ENCODE results near the gene PRSS23.
A peak's percentile ranks its signal among the peaks of the same experiment; 100 is the strongest.
"Not testable (repeated sequence)": the region's sequence is repeated elsewhere in the genome, so short reads cannot be mapped to it uniquely, and the experiment has no call there.

The PRSS23 gene, protein sequence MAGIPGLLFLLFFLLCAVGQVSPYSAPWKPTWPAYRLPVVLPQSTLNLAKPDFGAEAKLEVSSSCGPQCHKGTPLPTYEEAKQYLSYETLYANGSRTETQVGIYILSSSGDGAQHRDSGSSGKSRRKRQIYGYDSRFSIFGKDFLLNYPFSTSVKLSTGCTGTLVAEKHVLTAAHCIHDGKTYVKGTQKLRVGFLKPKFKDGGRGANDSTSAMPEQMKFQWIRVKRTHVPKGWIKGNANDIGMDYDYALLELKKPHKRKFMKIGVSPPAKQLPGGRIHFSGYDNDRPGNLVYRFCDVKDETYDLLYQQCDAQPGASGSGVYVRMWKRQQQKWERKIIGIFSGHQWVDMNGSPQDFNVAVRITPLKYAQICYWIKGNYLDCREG

DNA sequence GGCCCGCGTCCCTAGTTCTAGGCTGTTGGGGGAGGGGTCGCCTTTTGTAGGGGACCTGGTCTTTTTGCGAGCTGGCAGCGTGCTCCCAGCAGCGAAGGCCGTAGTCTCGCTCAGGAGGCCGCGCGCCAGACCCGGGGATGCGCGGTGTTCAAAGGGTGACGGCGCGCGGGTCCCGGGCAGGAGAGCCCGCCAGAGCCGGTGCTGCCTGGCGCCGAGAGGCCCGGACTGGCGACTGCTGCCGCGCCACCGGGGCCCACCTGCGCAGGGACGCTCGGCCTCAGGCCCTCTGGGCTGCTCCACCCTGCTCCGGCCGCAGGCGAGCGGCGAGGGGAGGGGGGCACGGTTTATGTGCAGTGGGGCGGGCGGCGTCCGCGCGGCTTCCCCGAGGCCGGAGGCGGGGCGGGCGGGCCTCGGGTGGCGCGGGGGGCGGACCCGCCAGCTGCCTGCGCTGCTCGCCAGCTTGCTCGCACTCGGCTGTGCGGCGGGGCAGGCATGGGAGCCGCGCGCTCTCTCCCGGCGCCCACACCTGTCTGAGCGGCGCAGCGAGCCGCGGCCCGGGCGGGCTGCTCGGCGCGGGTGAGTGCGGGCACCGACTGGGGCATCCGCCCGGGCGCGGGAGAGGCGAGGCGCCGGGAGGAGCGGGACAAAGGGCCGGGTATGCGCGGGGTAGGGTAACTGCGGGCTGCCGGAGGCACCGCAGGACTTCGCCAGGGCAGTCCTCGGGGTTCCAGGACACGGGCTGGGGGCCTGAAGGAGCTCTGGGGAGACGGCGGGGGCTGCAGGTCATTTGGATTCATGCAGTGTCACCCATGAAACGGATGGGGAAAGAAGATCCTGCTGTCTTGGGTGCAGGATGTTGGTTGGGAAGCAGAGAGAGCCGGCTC lies at the start of gene PRSS23:
TSS of gene PRSS23 (plus strand) at position 467 of the 884 bp plus-strand sequence. CDS start 7,102 bp downstream, outside the sequence.
- DNase-seq, result peak; percentile 73
- in situ Hi-C loops (cut with HindIII; ENCODE audit: low pct_ligation_motif_present, low pct_unique_long_range_greater_than_20kb, low sequenced_read_pairs), result no loop called here

- in situ Hi-C loops (cut with HindIII; ENCODE audit: low pct_ligation_motif_present, low pct_unique_long_range_greater_than_20kb, low sequenced_read_pairs), result no loop called here
- DNase-seq, result no peak
These were observed 46.9 kb upstream of the PRSS23 start for GRCh38 chr11:86753459-86753858.

DNA sequence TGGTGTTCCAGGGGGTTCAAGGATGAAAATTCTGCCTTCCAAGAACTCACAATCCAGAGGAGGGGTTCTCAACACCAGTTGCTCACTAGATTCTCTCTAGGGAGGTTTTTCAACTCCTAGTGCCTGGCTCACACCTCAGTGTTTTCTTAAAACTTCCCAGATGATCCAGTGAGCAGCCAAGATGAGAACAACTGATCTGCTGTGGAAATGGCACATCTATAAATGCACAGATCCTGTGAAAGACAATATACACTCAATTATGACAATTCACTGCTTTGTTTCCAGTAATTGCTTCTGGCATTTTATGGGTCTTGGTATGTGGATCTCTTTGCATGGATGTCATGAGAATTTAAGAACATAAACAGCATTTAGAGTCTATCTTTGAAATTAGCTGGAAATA lies 45.2 kb upstream of the PRSS23 start:
- DNase-seq, result no peak
- in situ Hi-C loops (cut with HindIII; ENCODE audit: low pct_ligation_motif_present, low pct_unique_long_range_greater_than_20kb, low sequenced_read_pairs), result no loop called here

DNA sequence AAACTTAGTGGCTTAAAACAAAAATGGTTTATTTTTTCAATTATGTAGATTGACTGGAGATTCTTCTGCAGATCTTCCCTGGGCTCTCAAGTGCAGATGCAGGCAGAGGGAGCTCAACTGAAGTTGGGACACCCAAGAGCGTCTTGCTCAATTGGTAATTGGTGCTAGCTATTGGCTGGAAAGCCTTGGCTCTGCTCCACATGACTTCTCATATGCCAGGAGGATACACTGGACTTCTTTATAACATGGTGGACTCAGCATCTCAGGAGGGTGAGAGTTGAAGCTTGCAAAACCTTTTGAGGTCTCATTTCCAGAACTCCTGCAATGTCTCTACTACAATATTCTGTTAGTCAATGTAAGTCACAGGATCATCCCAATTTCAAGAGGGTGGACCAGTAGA lies 42.2 kb upstream of the PRSS23 start:
- in situ Hi-C loops (cut with HindIII; ENCODE audit: low pct_ligation_motif_present, low pct_unique_long_range_greater_than_20kb, low sequenced_read_pairs), result no loop called here
- DNase-seq, result no peak

- no peak for DNase-seq
- in situ Hi-C loops (cut with HindIII; ENCODE audit: low pct_ligation_motif_present, low pct_unique_long_range_greater_than_20kb, low sequenced_read_pairs), result no loop called here
These were observed 39.8 kb upstream of the PRSS23 start for GRCh38 chr11:86760577-86760976.

DNA sequence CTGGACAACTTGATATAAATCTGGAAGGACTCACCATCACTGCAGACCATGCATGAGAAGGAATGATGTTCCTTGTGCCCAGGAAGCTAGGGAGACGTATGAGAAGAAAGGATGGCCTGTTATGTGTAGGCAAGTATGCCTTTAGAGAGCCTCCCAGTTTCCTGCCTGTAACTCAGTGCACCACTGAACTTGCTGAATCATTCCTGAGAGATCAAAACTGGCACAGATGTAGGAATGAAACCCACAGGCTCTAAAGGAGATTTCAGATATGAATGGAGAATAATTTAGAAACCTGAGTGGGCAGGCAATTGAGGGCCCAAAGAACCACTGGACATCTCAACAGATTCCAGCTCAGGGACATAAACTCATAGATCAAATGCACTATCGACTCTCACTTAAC lies 38.4 kb upstream of the PRSS23 start:
- DNase-seq, result no peak
- in situ Hi-C loops (cut with HindIII; ENCODE audit: low pct_ligation_motif_present, low pct_unique_long_range_greater_than_20kb, low sequenced_read_pairs), result no loop called here

GRCh38 chr11:86765203-86765602 lies 35.1 kb upstream of the PRSS23 start:
- in situ Hi-C loops (cut with HindIII; ENCODE audit: low pct_ligation_motif_present, low pct_unique_long_range_greater_than_20kb, low sequenced_read_pairs), result no loop called here
- DNase-seq, result no peak

GRCh38 chr11:86765878-86766277 lies 34.5 kb upstream of the PRSS23 start:
- in situ Hi-C loops (cut with HindIII; ENCODE audit: low pct_ligation_motif_present, low pct_unique_long_range_greater_than_20kb, low sequenced_read_pairs), result no loop called here
- DNase-seq, result no peak

GRCh38 chr11:86769219-86769618 lies 31.1 kb upstream of the PRSS23 start:
- DNase-seq, result no peak
- in situ Hi-C loops (cut with HindIII; ENCODE audit: low pct_ligation_motif_present, low pct_unique_long_range_greater_than_20kb, low sequenced_read_pairs), result no loop called here

GRCh38 chr11:86770473-86771027 lies 29.8 kb upstream of the PRSS23 start:
- DNase-seq; in situ Hi-C loops (cut with HindIII; ENCODE audit: low pct_ligation_motif_present, low pct_unique_long_range_greater_than_20kb, low sequenced_read_pairs): not testable (repeated sequence)

DNA sequence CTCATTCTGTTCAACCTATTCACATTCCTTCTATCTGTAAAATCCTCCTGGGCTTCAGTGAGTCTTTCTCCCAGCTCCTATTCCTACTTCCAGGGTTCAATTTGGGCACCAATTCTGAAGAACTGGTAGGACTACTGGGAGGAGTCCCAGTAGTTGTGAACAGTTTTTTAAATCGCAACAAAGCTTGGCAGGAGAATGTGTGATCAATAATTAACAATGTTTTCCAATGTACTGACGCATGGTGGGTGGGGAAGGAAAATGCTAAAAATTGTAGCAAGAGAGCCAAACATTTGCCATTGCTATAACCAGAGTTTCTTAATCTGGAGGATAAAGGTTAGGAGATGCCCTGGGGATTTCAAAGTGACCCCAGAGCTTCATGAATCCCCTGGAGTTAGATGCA lies 27.3 kb upstream of the PRSS23 start:
- DNase-seq, result no peak
- in situ Hi-C loops (cut with HindIII; ENCODE audit: low pct_ligation_motif_present, low pct_unique_long_range_greater_than_20kb, low sequenced_read_pairs), result no loop called here

GRCh38 chr11:86773513-86774252 lies 26.7 kb upstream of the PRSS23 start:
- in situ Hi-C loops (cut with HindIII; ENCODE audit: low pct_ligation_motif_present, low pct_unique_long_range_greater_than_20kb, low sequenced_read_pairs), result no loop called here
- no peak for DNase-seq

DNA sequence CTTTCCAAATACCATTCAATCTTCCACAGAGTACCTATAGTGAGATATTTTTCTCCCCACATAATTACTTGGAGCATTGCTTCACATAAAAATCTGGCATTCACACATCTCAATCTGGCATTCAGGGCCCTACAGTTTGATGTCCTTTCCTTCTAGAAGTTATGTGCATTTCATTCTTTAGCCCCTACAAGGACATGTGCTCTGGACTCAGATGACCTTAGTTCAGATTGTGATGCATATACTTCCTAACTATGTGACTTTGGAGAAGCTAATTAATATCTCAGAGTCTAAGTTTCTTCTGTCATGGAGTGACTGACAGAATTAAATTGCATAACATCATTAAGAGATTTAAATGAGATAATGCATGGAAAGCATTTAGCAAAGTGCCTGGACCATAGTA lies 25.9 kb upstream of the PRSS23 start:
- in situ Hi-C loops (cut with HindIII; ENCODE audit: low pct_ligation_motif_present, low pct_unique_long_range_greater_than_20kb, low sequenced_read_pairs), result no loop called here
- no peak for DNase-seq

DNA sequence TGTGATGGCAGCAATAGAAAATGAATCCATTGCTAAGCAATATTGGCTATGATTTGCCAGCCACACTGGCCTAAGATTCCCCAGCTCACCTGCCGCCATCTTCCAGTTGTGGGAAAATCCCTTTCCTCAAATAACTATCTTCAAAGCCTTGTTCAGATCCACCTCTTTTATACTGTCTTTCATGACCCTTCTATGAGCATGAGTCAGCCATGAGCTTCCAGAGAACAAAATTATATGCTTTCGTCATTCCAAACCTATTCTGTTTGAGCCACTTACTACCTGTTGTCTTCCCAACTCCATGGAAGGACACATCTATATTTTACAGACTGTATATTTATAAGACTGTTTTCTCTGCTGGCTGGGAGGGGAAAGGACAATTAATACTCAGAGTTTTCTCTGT lies 25.0 kb upstream of the PRSS23 start:
- in situ Hi-C loops (cut with HindIII; ENCODE audit: low pct_ligation_motif_present, low pct_unique_long_range_greater_than_20kb, low sequenced_read_pairs), result no loop called here

GRCh38 chr11:86781546-86781945 lies 18.8 kb upstream of the PRSS23 start:
- no peak for DNase-seq
- in situ Hi-C loops (cut with HindIII; ENCODE audit: low pct_ligation_motif_present, low pct_unique_long_range_greater_than_20kb, low sequenced_read_pairs), result no loop called here

More for the DNA sequence above, 25.0 kb upstream of the PRSS23 start:
- DNase-seq, result no peak

DNA sequence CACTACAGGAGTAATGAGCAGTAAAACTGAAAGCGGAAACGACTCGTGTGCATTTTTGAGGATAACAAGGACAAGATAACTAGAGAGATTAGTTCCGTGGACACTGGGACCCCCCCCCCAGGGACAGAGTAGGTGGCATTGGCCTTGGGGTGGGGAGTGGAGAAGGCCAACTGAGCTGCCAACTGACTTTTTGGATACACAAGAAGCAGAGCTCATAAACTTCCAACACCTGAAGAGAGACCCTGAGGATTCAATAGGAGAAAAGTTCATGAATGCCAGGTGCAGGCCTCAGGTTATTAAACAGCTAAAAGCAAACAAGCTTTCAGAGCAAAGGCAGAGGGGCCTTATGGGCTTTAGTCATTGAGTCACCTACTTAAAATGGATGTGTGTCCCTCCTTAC lies 17.6 kb upstream of the PRSS23 start:
- in situ Hi-C loops (cut with HindIII; ENCODE audit: low pct_ligation_motif_present, low pct_unique_long_range_greater_than_20kb, low sequenced_read_pairs), result no loop called here
- no peak for DNase-seq

GRCh38 chr11:86783661-86784060 lies 16.7 kb upstream of the PRSS23 start:
- DNase-seq, result no peak
- in situ Hi-C loops (cut with HindIII; ENCODE audit: low pct_ligation_motif_present, low pct_unique_long_range_greater_than_20kb, low sequenced_read_pairs), result no loop called here

DNA sequence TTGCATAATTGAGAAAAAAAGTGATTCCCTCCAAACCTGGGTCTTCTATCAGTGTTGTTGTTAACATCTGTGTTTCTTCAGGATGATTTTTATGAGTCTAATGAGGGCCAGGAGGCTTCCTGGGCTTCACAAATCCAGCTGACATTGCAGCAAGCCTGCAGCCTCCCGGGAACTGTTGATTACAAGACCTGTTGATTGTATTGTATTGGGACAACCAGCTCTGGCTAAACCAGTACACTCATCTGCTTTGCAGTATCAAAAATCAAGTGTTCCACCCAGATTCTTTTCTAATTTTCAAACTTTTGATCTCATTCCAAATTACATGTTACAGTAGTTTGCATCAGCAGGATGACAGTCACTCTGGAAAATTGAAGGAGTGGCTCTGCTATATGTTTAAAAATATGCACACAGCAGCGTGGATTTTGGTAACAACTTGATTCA lies 16.1 kb upstream of the PRSS23 start:
- no peak for DNase-seq
- in situ Hi-C loops (cut with HindIII; ENCODE audit: low pct_ligation_motif_present, low pct_unique_long_range_greater_than_20kb, low sequenced_read_pairs), result no loop called here

GRCh38 chr11:86785576-86785975 lies 14.8 kb upstream of the PRSS23 start:
- in situ Hi-C loops (cut with HindIII; ENCODE audit: low pct_ligation_motif_present, low pct_unique_long_range_greater_than_20kb, low sequenced_read_pairs), result no loop called here
- DNase-seq, result no peak

Data from ACHN (cell line).